GM19023 (cell line): Measurements from ENCODE around the gene MED14.

Experiments used
- ATAC-seq: cut with Tn5 transposase; IDR thresholded peaks from one replicate; pipeline ENCODE4 v1.9.1; 2021; ENCODE audit warnings: mild to moderate bottlenecking, moderate library complexity; ENCODE audit not compliant: unreplicated experiment

The MED14 gene

DNA sequence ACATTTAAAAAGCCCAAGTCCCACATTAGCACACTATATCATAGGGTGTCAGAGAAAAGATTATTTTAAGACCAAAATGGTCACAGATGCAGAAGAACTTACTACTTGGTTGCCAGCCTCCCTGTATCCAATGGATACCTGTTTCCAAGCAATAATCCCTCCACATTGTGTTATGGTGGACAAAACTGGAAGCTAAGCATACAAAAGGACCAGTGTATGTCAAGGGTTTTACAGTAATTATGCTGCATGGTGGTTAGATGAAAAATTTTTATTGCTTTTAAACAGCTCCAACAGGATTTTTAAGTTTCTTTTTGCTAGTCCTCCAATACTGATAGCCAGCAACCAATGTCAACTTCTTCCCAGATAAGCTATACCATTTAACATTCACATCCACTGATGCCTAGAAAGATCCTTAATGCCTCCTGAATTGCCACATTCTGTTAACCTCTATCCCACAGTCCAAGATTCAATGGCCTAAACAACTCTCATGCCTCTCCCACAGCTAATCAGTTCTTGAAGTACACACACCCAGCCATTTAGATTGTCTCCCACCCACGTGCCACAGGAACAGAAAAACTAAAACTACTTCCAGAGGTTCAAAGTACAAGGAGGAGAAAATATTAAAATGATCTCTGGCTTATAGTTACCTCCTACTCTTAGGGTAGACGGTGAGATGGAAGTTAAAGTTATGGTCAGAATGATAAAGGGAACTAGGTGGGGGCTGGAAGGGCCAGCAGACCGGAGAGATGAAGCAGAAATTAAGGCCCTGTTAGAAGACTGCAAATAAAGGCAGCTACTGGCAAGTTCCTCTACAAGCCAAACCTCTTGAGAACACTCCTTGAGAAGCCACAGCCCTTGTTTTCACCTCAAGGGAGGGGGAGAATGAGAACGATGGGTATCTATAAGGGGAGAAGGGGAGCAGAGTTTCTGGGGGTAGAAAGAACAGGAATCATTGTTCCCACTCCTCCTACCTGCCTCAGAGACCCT lies 5.5 kb downstream of the MED14 start:
- ATAC-seq = no peak

DNA sequence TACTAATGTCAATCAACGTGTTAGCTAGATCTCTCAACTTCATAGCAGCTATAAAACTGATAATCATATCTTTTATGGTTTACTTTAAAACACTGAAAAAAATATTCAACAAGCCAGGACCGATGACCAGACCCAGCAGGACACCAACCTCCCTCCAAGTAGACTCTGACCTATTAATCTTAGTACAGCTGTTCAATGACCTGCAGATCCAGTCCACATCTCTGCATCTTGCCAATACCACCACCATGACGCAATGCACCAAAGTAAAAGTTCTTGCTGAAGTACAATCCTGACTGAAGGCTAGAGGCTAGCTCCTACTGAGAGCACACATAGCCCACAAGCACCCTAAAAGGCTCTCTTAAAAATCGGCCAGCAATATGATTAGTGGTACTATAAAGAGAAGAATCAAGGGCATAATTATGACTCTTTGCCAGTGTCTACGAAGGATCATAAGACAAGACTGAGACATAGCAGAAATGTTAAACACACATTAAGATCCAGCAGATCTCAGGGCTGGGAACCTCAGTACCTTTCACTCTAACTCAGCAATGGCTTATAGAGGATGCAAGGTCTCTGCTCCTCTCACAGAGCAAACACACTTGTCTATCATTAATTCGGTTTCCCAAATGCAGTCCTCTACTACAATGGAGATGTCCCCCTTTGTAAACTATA lies 7.6 kb downstream of the MED14 start:
- no peak for ATAC-seq

DNA sequence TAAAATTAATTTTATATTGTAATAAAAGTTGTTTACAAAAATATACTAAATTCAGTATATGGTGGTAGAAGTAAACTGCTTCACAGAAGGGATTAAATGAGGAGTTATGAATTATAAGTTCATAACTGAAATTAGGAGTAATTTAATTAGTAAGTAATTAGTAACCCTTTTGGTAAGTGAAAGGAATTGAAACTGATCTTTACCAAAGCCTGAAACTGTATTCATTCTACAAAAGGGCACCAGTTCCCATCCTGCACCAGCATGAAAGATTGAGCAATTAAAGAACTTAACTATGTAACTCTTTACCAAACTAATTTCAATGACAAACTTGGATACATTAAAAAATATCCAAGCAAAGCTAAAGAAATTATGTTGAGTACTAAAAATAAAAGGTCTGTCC lies 8.2 kb downstream of the MED14 start:
- no peak for ATAC-seq

DNA sequence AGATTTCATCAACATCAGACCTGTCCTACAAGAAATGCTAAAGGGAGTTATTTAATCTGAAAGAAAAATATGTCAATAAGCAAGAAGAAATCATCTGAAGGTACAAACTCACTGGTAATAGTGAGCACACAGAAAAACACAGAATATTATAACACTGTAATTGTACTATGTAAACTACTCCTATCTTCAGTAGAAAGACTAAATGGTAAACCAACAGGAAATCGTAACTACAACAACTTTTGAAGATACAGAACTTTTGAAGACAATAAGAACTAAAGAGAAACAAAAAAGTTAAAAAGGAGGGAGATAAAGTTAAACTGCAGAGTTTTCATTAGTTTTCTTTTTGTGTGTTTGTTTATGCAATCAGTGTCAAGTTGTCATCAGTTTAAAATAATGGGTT lies 12.4 kb downstream of the MED14 start:
- ATAC-seq = no peak

DNA sequence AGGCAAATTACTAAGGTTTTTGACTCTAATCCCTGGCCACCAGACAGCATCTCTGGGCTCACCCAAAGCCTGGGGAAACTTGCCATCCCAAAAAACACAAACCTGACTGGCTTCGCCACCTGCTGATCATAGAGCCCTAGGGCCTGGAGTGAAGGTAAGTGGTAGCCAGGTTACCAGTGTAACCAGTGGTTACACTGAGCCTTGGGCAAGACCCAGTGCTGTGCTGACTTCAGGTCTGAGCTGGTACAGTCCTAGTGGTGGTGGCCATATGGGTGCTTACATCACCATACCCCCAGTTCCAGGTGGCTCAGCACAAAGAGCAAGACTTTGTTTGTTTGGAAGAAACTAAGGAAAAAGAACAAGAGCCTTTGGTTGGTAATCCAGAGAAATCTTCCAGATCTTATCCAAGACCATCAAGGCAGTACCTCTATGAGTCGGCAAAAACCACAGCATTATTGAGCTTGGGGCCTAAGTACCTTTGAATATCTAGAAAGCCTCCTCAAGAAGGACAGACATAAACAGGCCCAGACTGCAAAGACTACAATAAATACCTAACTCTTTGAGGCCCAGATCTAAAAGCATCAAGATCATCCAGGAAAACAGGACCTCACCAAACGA lies 13.7 kb downstream of the MED14 start:
- ATAC-seq = no peak

DNA sequence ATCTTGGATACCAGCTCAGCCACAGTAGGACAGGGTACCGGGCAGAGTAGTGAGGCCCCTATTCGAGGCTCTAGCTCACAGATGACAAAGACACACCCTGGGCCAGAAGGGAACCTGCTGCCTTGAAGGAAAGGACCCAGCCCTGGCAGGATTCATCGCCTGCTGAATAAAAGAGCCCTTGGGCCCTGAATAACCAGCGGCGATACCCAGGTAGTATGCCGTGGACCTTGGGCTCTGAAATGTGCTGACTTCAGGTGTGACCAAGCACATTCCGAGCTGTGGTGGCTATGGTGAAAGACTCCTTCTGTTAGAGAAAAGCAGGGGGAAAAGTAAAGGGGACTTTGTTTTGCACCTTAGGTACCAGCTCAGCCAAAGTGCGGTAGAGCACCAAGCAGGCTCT lies 14.6 kb downstream of the MED14 start:
- ATAC-seq = no peak

DNA sequence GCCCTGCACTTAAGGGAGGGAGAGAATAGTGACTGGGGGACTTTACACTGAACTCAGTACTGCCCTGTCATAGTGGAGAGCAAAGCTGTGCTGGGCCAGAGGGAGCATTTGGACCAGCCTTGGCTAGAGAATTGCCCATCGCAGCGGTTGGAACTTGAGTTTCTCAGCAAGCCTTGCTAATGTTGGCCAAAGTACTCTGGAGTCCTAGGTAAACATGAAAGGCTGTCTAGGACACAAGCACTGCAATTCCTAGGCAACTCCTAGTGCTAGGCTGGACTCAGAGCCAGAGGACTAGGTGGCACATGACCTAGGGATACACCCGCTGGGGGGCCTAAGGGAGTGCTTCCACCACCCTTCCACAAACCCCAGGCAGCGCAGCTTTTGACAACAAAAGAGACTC lies 15.0 kb downstream of the MED14 start:
- ATAC-seq = no peak

DNA sequence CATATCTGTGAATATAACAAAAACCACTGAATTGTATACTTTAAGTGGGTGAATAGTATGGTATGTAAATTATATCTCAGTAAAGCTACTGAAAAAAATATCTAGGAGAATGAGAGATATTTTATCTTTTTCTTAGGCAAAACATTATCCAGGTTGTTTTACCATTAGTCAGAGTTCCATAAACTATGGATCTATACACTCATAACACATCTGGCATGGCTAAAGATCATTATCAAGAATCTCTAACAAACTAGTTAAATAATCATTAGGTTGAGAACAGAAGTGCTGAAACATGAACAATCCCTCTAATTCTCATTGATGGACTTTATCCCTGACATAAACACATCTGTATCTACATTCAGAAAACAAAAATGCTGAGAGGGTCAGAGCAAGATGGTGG lies 15.6 kb downstream of the MED14 start:
- ATAC-seq = no peak

DNA sequence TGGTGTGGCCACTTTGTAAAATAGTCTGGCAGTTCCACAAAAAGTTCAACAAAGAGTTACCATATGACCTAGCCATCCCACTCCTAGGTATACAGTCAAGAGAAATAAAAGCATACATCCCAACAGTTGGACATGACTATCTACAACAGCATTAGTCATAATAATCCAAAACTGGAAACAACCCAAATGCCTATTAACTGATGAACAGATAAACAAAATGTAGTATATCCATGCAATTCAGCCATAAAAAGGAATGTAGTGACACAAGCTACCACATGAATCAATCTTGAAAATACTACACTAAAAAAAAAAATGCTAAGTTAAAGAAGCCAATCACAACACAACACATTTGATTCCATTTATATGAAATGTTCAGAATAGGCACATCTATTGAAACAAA lies 16.1 kb downstream of the MED14 start:
- no peak for ATAC-seq

DNA sequence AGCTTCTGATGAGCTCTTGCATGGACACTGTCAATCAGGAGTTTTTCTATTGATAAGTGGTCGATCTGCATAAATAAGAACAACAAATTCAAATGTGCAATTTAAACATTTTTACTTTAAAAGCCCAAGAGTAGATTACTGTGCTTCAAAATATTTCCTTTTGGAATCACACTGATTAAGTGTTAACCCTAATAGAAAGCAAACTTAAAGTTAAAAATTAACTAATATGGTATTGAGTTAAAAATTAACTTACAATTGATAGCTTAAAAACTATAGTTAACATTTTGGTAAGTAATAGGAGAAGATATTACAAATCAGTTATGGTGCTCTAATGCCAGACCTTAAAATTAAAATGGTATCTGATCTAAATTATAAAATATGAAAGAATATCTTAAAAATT lies 25.9 kb downstream of the MED14 start:
- ATAC-seq = no peak

DNA sequence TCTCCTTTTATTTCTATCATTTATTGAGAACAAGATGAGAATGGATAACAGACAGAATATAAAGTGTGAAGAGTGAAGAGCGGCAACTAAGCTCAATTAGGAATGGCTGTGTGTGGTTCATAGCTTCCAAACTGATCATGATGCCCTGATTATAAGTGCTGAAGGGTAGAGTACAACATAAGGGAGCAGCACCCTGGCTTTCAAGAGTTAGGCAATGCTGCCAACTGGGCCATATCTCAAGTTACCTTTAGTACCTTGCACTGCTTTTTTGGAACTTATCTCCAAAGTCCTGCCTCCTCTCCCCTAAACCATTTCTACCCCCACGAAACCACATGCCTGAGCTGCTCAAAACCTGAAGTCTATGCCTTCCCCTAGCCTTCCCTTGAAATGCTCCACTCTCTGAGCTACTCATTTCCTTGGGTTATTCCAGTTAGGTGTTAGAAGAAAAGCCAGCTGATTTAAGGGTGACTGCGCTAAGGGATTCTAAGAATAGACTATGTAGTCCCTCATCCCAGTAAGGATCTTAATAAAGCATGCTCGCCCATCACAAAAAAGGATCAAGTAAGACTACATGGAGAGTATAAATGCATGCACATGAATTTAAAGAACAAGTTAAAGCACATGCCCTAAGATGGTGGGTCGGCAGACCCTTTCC lies 29.6 kb downstream of the MED14 start:
- no peak for ATAC-seq

DNA sequence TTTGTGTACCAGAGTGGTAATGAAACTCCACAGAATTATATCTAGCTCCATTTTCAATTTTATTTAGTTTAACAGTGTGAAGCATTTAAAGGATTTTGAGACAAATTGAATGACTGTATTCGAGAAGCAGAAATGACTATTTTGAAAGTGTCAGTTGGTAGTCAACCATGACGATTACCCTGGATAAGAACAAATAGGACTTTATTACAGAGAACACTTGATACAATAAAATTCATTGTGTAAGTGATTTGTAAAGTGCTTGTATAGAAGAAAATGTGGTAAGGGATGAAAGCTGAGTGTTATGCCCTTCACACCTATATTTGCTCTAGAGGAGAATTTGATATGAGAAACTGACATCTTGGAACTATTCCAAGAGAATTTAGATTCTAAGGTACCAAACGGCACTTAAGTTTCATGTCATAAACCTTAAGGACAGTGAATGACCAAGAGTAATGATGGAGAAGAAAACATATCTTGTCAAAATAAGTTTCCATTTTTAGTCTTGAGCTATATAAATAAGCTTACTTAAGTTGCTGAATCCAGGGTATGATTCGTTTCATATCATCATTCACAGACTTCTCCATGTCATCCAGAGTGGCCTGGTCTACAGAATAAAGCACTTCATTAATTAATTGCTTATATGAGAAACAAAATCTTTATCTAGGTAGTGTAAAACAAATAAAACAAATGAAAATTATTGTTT lies 34.6 kb downstream of the MED14 start:
- no peak for ATAC-seq

DNA sequence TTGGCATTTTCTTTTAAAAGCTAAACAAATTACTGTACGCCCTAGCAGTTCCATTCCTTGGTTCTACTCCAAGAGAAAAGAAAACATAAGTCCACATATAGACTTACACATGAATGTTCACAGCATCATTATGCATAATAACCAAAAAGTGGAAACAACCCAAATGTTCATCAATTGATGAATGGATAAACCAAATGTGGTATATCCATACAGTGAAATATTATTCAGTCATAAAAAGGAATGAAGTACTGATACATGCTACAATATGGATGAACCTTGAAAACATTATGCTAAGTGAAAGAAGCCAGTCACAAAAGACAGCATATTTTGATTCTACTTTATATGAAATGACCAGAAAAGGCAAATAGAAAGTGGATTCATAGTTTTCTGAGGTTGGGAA lies 36.5 kb downstream of the MED14 start:
- ATAC-seq = no peak

DNA sequence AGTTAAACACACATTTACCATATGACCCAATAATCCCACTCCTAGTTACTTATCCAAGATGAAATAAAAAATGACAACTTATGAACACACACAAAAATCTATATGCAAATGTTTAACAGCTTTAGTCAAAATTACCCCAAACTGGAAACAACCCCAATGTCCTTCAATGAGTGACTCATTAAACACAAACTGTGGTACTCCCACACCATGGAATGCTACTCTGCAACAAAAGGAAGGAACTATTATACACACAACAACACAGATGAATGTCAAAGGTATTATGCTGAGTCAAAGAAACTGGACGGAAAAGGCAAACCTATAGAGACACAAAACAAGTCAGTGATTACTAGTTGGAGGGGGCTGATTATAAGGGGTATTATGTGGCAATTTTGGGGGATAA lies 40.5 kb downstream of the MED14 start:
- ATAC-seq = no peak

DNA sequence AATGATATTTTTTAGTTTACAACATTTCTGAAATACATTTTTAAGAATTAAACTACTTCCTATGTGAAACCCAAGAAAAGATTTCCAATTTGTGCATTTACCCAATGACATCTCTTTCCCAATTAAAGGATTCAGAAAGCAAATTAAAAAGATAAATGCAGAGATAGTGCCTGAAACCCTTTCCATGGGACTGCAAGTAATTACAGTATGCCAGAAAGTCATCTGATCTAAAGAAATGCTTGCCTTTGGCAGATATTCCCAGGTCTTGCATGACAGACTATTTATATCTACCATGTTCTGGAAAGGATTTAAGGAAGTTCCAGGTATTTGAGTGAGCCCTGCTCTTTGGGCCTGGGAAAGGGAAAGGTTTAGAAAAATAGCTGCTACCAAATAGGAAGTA lies 46.4 kb downstream of the MED14 start:
- no peak for ATAC-seq

DNA sequence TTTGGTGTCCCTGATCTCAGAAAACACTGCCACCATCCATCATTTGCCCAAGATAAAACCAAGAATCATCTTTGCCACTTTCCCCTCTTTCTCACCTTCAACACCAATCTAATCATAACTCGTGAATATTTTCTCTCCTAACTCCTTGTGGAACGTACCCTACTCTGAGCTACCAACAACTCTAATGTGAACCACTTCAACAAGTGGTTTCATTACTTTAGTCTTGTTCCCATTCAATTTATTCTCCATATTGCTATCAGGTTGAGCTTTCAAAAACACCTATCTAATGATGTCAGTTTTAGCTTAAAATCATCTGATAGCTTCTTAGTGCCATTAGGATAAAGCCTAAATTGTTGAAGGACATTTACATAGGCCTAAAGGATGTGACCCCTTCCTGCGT lies 48.2 kb downstream of the MED14 start:
- ATAC-seq = no peak

DNA sequence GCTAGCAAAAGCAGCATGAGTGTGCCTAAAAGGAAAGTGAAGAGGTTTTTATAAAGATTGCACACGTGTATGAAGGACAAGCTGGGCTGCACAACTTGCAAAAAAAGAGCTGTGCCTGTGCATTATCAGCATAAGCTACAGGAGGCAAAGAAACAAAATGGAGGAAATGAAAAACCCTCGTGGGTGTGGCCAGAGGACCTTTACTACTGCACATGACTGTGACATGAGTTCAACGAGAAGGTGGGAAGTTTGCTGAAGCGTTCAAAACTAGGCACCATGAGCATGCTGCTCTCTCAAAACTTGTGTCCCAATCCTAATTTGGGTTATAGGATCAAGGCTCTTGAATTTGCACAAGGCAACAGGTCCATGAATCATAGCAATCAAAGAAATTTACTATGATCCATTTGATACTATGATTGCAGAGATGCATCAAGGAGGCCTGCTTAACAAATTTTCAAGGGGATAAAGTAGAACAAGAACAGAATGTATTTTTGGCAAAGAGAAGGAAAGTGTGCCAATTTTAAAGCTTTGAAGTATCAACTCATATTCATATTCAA lies 49.9 kb downstream of the MED14 start:
- ATAC-seq = no peak

DNA sequence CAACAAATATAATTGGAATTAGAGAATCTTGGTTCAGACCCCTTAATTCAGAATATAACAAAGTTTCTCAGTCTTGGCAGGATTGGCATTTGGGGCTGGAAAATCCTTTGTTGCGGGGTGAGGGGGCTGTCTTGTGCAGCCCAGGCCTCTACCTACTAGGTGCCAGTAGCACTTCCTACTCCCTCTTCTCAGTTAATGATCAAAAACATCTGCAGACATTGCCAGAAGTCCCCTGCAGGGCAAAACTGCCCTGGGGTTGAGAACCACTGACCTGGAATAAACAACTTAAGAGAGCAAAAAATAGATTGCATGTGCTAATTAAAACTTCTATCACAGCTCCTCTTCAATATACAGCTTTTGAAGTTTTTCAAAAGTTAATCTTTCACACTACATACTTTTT lies 51.2 kb downstream of the MED14 start:
- ATAC-seq = no peak

DNA sequence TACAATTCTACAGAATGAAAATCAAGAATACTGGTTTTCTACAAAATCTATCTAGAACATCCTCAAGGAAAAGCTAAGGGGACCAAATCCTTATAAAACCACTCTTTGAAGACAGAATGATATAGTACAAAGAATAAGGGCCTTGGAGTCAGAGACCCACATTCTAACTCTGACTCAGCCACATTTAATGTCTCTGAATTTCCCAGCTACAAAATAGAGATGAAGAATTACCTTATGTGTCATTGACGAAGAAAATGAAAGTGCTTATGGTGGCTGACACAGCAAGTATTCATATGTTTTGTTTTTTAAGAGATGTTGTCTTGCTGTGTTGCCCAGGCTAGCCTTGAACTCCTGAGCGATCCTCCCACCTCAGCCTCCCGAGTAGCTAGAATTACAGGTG lies 52.1 kb downstream of the MED14 start:
- no peak for ATAC-seq

DNA sequence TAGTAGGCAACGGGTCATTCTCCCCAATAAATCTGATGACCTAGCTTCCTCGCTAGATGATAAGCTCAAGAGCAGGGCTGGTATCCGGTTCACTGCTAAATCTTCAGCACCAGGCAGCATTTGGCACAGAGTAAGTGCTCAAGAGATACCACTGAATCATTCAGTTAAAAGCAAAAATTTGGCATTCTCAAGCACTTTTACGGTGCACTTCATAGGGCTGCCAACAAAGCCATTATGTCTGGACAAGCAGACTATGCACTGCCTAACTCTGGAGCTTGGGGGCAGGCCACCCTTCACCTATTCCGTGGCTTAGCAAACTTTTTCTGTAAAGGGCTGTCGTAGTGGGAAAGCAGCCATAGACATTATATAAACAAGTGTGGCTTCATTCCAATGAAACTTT lies 64.2 kb downstream of the MED14 start:
- no peak for ATAC-seq
